Measurements from ENCODE around the gene PRKAR2B. TPM values are rescaled to one million over a fixed set of nuclear protein-coding genes. Genes with fewer than 3 reads are reported as not detected.
"Not testable (repeated sequence)": the region's sequence is repeated elsewhere in the genome, so short reads cannot be mapped to it uniquely, and the experiment has no call there.

Gene PRKAR2B
- total and polyA plus RNA-seq, 4 donors, result 0.88 to 41.8 (median 1.6) TPM

DNA sequence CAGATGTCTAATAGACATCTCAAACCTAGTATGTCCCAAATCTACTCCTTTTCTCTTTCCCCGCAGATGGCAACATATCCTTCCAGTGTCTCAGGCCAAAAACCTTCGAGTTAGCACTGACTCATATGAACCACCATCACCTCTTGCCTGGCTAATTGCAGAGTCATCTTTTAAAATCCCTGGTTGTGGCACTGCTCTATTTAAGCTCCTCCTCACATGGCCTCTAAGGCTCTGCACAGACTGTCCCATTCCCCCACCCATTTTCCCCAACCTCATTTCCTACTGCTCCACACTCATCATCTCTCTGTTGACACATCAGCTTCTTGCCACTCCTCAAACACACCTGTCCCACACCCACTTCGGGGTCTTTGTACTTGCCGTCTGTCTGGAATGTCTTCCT, 107.5 kb downstream of the PRKAR2B start:
- no peaks in the 10 kb centered on the region for H3K27me3 ChIP-seq (ENCODE audit: control insufficient read depth in 4 of 4, insufficient read depth in 4 of 4, low read length in 3 of 4)
- no peak for DNase-seq (ENCODE audit: low spot score)
- H3K36me3 ChIP-seq (ENCODE audit: control insufficient read depth in 4 of 4, insufficient read depth in 3 of 4, low read depth in 1 of 4, low read length in 3 of 4), result no peaks in the 10 kb centered on the region
- no peak overlapping the region for H3K9ac ChIP-seq (ENCODE audit: low read depth in 1 of 2, low read length in 2 of 2)
- WGBS, result 56% methylated on average over 4 of the region's 4 CpGs
- no peaks in the 10 kb centered on the region for H3K9me3 ChIP-seq (ENCODE audit: control insufficient read depth in 4 of 4, low read length in 3 of 4)
- H3K4me1 ChIP-seq (ENCODE audit: control insufficient read depth in 4 of 4, insufficient read depth in 4 of 4, low read length in 3 of 4), result peaks cover 0 to 3% (median under 1%) of the 10 kb centered on the region in 4 donors
- no peak overlapping the region for H3K4me3 ChIP-seq (ENCODE audit: low read depth in 1 of 3, low read length in 3 of 3)
- no peak overlapping the region for H3K27ac ChIP-seq (ENCODE audit: low read depth in 1 of 2, low read length in 2 of 2)
- TF ChIP-seq TAF1 (conservative IDR thresholded peaks at IDR 0.05) (no peak), FOXA1 (IDR thresholded peaks at IDR 0.05) (no peak), GABPA (IDR thresholded peaks at IDR 0.05 in 1 of 2, conservative IDR thresholded peaks at IDR 0.05 in 1 of 2) (no peak), HNF4A (conservative IDR thresholded peaks at IDR 0.05) (no peak), EGR1 (IDR thresholded peaks at IDR 0.05; ENCODE audit: low read depth in 2 of 2) (no peak)
- TF ChIP-seq, protein P1, sequence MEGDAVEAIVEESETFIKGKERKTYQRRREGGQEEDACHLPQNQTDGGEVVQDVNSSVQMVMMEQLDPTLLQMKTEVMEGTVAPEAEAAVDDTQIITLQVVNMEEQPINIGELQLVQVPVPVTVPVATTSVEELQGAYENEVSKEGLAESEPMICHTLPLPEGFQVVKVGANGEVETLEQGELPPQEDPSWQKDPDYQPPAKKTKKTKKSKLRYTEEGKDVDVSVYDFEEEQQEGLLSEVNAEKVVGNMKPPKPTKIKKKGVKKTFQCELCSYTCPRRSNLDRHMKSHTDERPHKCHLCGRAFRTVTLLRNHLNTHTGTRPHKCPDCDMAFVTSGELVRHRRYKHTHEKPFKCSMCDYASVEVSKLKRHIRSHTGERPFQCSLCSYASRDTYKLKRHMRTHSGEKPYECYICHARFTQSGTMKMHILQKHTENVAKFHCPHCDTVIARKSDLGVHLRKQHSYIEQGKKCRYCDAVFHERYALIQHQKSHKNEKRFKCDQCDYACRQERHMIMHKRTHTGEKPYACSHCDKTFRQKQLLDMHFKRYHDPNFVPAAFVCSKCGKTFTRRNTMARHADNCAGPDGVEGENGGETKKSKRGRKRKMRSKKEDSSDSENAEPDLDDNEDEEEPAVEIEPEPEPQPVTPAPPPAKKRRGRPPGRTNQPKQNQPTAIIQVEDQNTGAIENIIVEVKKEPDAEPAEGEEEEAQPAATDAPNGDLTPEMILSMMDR (IDR thresholded peaks at IDR 0.05; ENCODE audit: low read depth, low read length, missing input control), result no peak
- TF ChIP-seq, protein P2, sequence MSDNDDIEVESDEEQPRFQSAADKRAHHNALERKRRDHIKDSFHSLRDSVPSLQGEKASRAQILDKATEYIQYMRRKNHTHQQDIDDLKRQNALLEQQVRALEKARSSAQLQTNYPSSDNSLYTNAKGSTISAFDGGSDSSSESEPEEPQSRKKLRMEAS (IDR thresholded peaks at IDR 0.05), result no peak
- TF ChIP-seq, protein P3, sequence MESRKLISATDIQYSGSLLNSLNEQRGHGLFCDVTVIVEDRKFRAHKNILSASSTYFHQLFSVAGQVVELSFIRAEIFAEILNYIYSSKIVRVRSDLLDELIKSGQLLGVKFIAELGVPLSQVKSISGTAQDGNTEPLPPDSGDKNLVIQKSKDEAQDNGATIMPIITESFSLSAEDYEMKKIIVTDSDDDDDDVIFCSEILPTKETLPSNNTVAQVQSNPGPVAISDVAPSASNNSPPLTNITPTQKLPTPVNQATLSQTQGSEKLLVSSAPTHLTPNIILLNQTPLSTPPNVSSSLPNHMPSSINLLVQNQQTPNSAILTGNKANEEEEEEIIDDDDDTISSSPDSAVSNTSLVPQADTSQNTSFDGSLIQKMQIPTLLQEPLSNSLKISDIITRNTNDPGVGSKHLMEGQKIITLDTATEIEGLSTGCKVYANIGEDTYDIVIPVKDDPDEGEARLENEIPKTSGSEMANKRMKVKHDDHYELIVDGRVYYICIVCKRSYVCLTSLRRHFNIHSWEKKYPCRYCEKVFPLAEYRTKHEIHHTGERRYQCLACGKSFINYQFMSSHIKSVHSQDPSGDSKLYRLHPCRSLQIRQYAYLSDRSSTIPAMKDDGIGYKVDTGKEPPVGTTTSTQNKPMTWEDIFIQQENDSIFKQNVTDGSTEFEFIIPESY (IDR thresholded peaks at IDR 0.05), result no peak
- TF ChIP-seq, protein P4, sequence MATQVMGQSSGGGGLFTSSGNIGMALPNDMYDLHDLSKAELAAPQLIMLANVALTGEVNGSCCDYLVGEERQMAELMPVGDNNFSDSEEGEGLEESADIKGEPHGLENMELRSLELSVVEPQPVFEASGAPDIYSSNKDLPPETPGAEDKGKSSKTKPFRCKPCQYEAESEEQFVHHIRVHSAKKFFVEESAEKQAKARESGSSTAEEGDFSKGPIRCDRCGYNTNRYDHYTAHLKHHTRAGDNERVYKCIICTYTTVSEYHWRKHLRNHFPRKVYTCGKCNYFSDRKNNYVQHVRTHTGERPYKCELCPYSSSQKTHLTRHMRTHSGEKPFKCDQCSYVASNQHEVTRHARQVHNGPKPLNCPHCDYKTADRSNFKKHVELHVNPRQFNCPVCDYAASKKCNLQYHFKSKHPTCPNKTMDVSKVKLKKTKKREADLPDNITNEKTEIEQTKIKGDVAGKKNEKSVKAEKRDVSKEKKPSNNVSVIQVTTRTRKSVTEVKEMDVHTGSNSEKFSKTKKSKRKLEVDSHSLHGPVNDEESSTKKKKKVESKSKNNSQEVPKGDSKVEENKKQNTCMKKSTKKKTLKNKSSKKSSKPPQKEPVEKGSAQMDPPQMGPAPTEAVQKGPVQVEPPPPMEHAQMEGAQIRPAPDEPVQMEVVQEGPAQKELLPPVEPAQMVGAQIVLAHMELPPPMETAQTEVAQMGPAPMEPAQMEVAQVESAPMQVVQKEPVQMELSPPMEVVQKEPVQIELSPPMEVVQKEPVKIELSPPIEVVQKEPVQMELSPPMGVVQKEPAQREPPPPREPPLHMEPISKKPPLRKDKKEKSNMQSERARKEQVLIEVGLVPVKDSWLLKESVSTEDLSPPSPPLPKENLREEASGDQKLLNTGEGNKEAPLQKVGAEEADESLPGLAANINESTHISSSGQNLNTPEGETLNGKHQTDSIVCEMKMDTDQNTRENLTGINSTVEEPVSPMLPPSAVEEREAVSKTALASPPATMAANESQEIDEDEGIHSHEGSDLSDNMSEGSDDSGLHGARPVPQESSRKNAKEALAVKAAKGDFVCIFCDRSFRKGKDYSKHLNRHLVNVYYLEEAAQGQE (IDR thresholded peaks at IDR 0.05), result no peak

DNA sequence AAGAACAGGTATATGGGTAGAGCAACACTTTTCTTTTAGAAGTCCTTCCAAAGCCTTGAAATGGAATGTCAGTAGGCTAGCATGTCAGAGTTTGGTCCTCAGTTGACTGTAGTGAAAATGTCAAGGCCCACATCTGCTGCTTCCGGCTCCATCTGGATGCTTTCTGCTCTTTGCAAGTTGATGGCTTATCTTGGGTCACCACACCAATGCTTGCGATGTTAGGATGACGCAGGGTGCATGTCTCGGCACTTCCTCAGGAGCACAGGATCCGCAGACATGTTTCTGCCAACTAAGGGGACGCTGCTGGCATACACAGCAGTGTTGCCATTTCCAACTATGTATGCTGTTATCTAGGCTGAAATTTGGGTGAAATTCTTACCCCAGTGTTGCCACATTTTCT, 110.3 kb downstream of the PRKAR2B start:
- no peak for DNase-seq (ENCODE audit: low spot score)
- Histone ChIP-seq H3K4me1 (ENCODE audit: control insufficient read depth in 4 of 4, insufficient read depth in 4 of 4, low read length in 3 of 4) (no peaks in the 10 kb centered on the region), H3K36me3 (ENCODE audit: control insufficient read depth in 4 of 4, insufficient read depth in 3 of 4, low read depth in 1 of 4, low read length in 3 of 4) (peaks cover 0 to 2% (median 0%) of the 10 kb centered on the region in 4 donors), H3K9me3 (ENCODE audit: control insufficient read depth in 4 of 4, low read length in 3 of 4) (no peaks in the 10 kb centered on the region), H3K9ac (ENCODE audit: low read depth in 1 of 2, low read length in 2 of 2) (no peak overlapping the region), H3K4me3 (ENCODE audit: low read depth in 1 of 3, low read length in 3 of 3) (no peak overlapping the region), H3K27me3 (ENCODE audit: control insufficient read depth in 4 of 4, insufficient read depth in 4 of 4, low read length in 3 of 4) (no peaks in the 10 kb centered on the region), H3K27ac (ENCODE audit: low read depth in 1 of 2, low read length in 2 of 2) (no peak overlapping the region)
- WGBS, result 98% methylated on average over 6 of the region's 6 CpGs
- no peak for TF ChIP-seq SP1 (IDR thresholded peaks at IDR 0.05)
- TF ChIP-seq NR2F2 (IDR thresholded peaks at IDR 0.05), result no peak

DNA sequence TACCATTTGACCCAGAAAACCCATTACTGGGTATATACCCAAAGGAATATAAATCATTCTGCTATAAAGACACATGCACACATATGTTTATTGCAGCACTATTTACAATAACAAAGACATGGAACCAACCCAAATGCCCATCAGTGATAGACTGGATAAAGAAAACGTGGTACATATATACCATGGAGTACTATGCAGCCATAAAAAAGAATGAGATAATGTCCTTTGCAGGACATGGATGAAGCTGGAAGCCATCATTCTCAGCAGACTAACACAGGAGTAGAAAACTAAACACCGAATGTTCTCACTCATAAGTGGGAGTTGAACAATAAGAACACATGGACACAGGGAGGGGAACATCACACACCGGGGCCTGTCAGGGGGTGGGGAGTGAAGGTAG, 111.2 kb downstream of the PRKAR2B start:
- H3K4me1 ChIP-seq (ENCODE audit: control insufficient read depth in 4 of 4, insufficient read depth in 4 of 4, low read length in 3 of 4); H3K4me3 ChIP-seq (ENCODE audit: low read depth in 1 of 3, low read length in 3 of 3); H3K36me3 ChIP-seq (ENCODE audit: control insufficient read depth in 4 of 4, insufficient read depth in 3 of 4, low read depth in 1 of 4, low read length in 3 of 4); H3K9me3 ChIP-seq (ENCODE audit: control insufficient read depth in 4 of 4, low read length in 3 of 4); H3K27me3 ChIP-seq (ENCODE audit: control insufficient read depth in 4 of 4, insufficient read depth in 4 of 4, low read length in 3 of 4); H3K27ac ChIP-seq (ENCODE audit: low read depth in 1 of 2, low read length in 2 of 2); DNase-seq (ENCODE audit: low spot score); H3K9ac ChIP-seq (ENCODE audit: low read depth in 1 of 2, low read length in 2 of 2): not testable (repeated sequence)
- WGBS, result 90% methylated on average over 3 of the region's 3 CpGs
